Neuronal stem cell (in vitro differentiated cells): ENCODE data around the gene PRSS2.
A peak's percentile ranks its signal among the peaks of the same experiment; 100 is the strongest.

ENCODE experiments used
- DNase-seq: peaks from one replicate; pipeline ENCODE4 v3.0.0-alpha.2; 2013; ENCODE audit warnings: low spot score
- H2AFZ ChIP-seq: one replicate; pipeline ENCODE4 v1.6.1; 2013; ENCODE audit warnings: mild to moderate bottlenecking, low read length, inconsistent platforms
- H2AK5ac ChIP-seq: 2 replicates; pipeline ENCODE4 v1.6.1; 2013; ENCODE audit warnings: low read depth, mild to moderate bottlenecking, inconsistent platforms, low read length, moderate library complexity, mixed read lengths
- H2BK120ac ChIP-seq: 2 replicates; pipeline ENCODE4 v1.6.1; 2013; ENCODE audit warnings: low read depth, mild to moderate bottlenecking, inconsistent platforms, low read length, moderate library complexity, mixed read lengths
- H2BK12ac ChIP-seq: one replicate; pipeline ENCODE4 v1.6.1; 2013; ENCODE audit warnings: low read length, inconsistent platforms
- H2BK15ac ChIP-seq: 2 replicates; pipeline ENCODE4 v1.6.1; 2013; ENCODE audit warnings: mild to moderate bottlenecking, low read length, inconsistent platforms, mixed read lengths
- H2BK5ac ChIP-seq: one replicate; pipeline ENCODE4 v1.6.1; 2013; ENCODE audit warnings: inconsistent platforms, mild to moderate bottlenecking, low read length, moderate library complexity
- H3K14ac ChIP-seq: one replicate; pipeline ENCODE4 v1.6.1; 2013; ENCODE audit warnings: low read length, inconsistent platforms
- H3K18ac ChIP-seq: 2 replicates; pipeline ENCODE4 v1.6.1; 2013; ENCODE audit warnings: low read length, inconsistent platforms
- H3K23ac ChIP-seq: 2 replicates; pipeline ENCODE4 v1.6.1; 2013; ENCODE audit warnings: low read depth, mild to moderate bottlenecking, mixed read lengths, low read length, inconsistent platforms; ENCODE audit not compliant: poor library complexity
- H3K27ac ChIP-seq: replicated peaks from 3 replicates; pipeline ENCODE4 v1.5.1; 2013; ENCODE audit warnings: low read length, inconsistent platforms
- H3K27me3 ChIP-seq, 3 experiments: 2 replicates each; pipeline ENCODE4 v1.6.1; 2013; ENCODE audit warnings: low read length in 3 of 3, mild to moderate bottlenecking in 2 of 3, inconsistent platforms in 1 of 3, low read depth in 1 of 3, mixed read lengths in 1 of 3, moderate library complexity in 1 of 3; ENCODE audit not compliant: control insufficient read depth in 3 of 3, insufficient read depth in 3 of 3
- H3K36me3 ChIP-seq, 2 donors: replicated peaks in 1 of 2; 2 replicates each; pipeline ENCODE4 v1.6.1; 2013; ENCODE audit warnings: low read length in 2 of 2; ENCODE audit not compliant: control insufficient read depth in 2 of 2, insufficient read depth in 2 of 2
- H3K4ac ChIP-seq: 2 replicates; pipeline ENCODE4 v1.6.1; 2013; ENCODE audit warnings: inconsistent platforms, mild to moderate bottlenecking, low read length, moderate library complexity
- H3K4me1 ChIP-seq, 2 donors: 1 replicate in 1 of 2; 2 replicates in 1 of 2; pipeline ENCODE4 v1.6.1; 2013; ENCODE audit warnings: low read length in 2 of 2, low read depth in 1 of 2; ENCODE audit not compliant: control insufficient read depth in 2 of 2, insufficient read depth in 1 of 2
- H3K4me2 ChIP-seq: one replicate; pipeline ENCODE4 v1.6.1; 2013; ENCODE audit warnings: mild to moderate bottlenecking, low read length, inconsistent platforms; ENCODE audit not compliant: insufficient read depth, poor library complexity, severe bottlenecking
- H3K4me3 ChIP-seq, 2 donors: 2 replicates each; pipeline ENCODE4 v1.5.1; 2013; ENCODE audit warnings: low read length in 2 of 2, mild to moderate bottlenecking in 2 of 2, inconsistent platforms in 1 of 2, moderate library complexity in 1 of 2
- H3K79me1 ChIP-seq: one replicate; pipeline ENCODE4 v1.6.1; 2013; ENCODE audit warnings: low read depth, mild to moderate bottlenecking, inconsistent platforms, low read length, moderate library complexity
- H3K9ac ChIP-seq: one replicate; pipeline ENCODE4 v1.6.1; 2013; ENCODE audit warnings: mild to moderate bottlenecking, low read depth, low read length, inconsistent platforms; ENCODE audit not compliant: poor library complexity
- H3K9me3 ChIP-seq, 2 donors: replicated peaks in 1 of 2; 2 replicates each; pipeline versions ENCODE3 to v1.6.1; 2013; ENCODE audit warnings: low read length in 2 of 2, mild to moderate bottlenecking in 2 of 2, inconsistent platforms in 1 of 2, low read depth in 1 of 2, mixed read lengths in 1 of 2, moderate library complexity in 1 of 2; ENCODE audit not compliant: control insufficient read depth in 2 of 2, insufficient read depth in 1 of 2
- H4K8ac ChIP-seq: one replicate; pipeline ENCODE4 v1.6.1; 2013; ENCODE audit warnings: low read depth, mild to moderate bottlenecking, inconsistent platforms, low read length, moderate library complexity
- H4K91ac ChIP-seq: one replicate; pipeline ENCODE4 v1.6.1; 2013; ENCODE audit warnings: low read length, low read depth, mild to moderate bottlenecking, inconsistent platforms; ENCODE audit not compliant: poor library complexity
- WGBS, 2 donors: extraction: QIAGEN DNeasy Blood & Tissue Kit; methylation state at CpG; one replicate each; pipeline ENCODE4 v1.1.7; 2013; ENCODE audit warnings: missing lambda C conversion rate in 2 of 2, mixed read lengths in 1 of 2; ENCODE audit not compliant: insufficient read length in 2 of 2, insufficient replicate concordance in 1 of 2; ENCODE audit errors: extremely low coverage in 2 of 2; 5-methylcytosine and 5-hydroxymethylcytosine counted together

PRSS2 gene

DNA sequence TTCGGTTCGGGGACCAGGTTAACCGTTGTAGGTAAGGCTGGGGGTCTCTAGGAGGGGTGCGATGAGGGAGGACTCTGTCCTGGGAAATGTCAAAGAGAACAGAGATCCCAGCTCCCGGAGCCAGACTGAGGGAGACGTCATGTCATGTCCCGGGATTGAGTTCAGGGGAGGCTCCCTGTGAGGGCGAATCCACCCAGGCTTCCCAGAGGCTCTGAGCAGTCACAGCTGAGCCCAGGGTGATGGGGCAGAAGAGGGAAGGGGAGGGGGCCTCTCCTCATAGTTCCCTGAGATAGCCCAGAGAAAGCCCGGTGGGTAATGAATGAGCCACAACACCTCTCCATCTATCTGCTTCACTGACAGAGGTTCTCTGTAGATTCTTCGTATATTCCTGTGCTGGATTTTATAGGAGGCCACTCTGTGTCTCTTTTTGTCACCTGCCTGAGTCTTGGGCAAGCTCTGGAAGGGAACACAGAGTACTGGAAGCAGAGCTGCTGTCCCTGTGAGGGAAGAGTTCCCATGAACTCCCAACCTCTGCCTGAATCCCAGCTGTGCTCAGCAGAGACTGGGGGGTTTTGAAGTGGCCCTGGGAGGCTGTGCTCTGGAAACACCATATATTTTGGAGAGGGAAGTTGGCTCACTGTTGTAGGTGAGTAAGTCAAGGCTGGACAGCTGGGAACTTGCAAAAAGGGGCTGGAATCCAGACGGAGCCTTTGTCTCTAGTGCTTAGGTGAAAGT is 16.4 kb downstream of the PRSS2 start:
- H3K4me1 ChIP-seq = peaks cover 0 to 1% of the 10 kb centered on the region in 2 donors
- H2BK15ac ChIP-seq = no peak overlapping the region
- no peak overlapping the region for H3K27ac ChIP-seq
- H2AK5ac ChIP-seq = no peak overlapping the region
- no peak overlapping the region for H3K23ac ChIP-seq
- no peak overlapping the region for H3K4ac ChIP-seq
- no peak for DNase-seq
- no peak overlapping the region for H3K4me2 ChIP-seq
- H3K9ac ChIP-seq = no peak overlapping the region
- H3K27me3 ChIP-seq = no peaks in the 10 kb centered on the region
- H2BK12ac ChIP-seq = no peak overlapping the region
- H3K14ac ChIP-seq = no peak overlapping the region
- no peak overlapping the region for H4K8ac ChIP-seq
- peaks cover 0 to 1% of the 10 kb centered on the region in 2 donors for H3K9me3 ChIP-seq
- H2BK120ac ChIP-seq = no peak overlapping the region
- no peaks in the 10 kb centered on the region for H3K79me1 ChIP-seq
- H4K91ac ChIP-seq = no peak overlapping the region
- H3K4me3 ChIP-seq = no peak overlapping the region
- WGBS, 2 donors = no CpG with 5 or more reads among the region's 11 CpGs
- no peak overlapping the region for H3K18ac ChIP-seq
- no peak overlapping the region for H2AFZ ChIP-seq
- peak overlapping the region; percentile 39 for H2BK5ac ChIP-seq
- no peaks in the 10 kb centered on the region for H3K36me3 ChIP-seq

DNA sequence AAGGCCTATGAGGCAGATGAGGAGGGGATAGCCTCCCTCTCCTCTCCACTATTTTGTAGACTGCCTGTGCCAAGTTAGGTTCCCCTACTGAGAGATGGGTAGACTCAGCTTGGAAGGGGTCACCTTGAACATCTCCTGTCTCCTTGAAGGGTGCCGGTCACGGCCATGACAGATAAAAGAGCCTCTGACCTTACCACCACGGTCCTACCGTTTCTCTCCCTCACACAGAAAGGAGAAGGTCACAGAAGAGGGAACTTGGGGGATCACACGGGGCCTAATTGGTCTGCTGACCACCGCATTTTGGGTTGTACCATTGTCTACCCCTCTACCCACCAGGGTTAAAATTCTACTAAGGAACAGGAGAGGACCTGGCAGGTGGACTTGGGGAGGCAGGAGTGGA is 17.0 kb downstream of the PRSS2 start:
- no peak overlapping the region for H3K14ac ChIP-seq
- H3K36me3 ChIP-seq = no peaks in the 10 kb centered on the region
- H2BK120ac ChIP-seq = no peak overlapping the region
- H3K4me3 ChIP-seq = no peak overlapping the region
- H3K9ac ChIP-seq = no peak overlapping the region
- no peak overlapping the region for H2BK12ac ChIP-seq
- H3K4me1 ChIP-seq = peaks cover 0 to 1% of the 10 kb centered on the region in 2 donors
- H3K27ac ChIP-seq = no peak overlapping the region
- no peak overlapping the region for H3K18ac ChIP-seq
- H2BK15ac ChIP-seq = no peak overlapping the region
- H2AK5ac ChIP-seq = no peak overlapping the region
- H3K4ac ChIP-seq = no peak overlapping the region
- no peaks in the 10 kb centered on the region for H3K79me1 ChIP-seq
- no peak overlapping the region for H4K8ac ChIP-seq
- H3K9me3 ChIP-seq = peaks cover 0 to 3% of the 10 kb centered on the region in 2 donors
- H3K23ac ChIP-seq = no peak overlapping the region
- no peaks in the 10 kb centered on the region for H3K27me3 ChIP-seq
- no peak for DNase-seq
- H2BK5ac ChIP-seq = peak overlapping the region; percentile 39
- H3K4me2 ChIP-seq = no peak overlapping the region
- no peak overlapping the region for H4K91ac ChIP-seq
- WGBS, 2 donors = no CpG with 5 or more reads among the region's 6 CpGs
- H2AFZ ChIP-seq = no peak overlapping the region

DNA sequence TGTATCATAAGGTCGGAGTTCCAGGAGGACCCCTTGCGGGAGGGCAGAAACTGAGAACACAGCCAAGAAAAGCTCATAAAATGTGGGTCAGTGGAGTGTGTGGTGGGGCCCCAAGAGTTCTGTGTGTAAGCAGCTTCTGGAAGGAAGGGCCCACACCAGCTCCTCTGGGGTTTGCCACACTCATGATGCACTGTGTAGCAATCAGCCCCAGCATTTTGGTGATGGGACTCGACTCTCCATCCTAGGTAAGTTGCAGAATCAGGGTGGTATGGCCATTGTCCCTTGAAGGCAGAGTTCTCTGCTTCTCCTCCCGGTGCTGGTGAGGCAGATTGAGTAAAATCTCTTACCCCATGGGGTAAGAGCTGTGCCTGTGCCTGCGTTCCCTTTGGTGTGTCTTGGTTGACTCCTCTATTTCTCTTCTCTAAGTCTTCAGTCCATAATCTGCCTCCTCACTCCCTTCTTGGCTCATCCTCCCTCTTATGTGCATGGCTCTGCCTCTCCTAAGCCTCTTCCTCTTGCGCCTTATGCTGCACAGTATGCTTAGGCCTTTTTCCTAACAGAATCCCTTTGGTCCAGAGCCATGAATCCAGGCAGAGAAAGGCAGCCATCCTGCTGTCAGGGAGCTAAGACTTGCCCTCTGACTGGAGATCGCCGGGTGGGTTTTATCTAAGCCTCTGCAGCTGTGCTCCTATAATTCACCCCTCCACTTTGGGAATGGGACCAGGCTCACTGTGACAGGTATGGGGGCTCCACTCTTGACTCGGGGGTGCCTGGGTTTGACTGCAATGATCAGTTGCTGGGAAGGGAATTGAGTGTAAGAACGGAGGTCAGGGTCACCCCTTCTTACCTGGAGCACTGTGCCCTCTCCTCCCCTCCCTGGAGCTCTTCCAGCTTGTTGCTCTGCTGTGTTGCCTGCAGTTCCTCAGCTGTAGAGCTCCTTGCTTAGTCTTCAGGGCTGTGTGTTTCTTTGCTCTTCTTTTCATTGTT is 17.8 kb downstream of the PRSS2 start:
- no CpG with 5 or more reads among the region's 10 CpGs for WGBS, 2 donors
- Histone ChIP-seq H3K4me1 (no peaks in the 10 kb centered on the region), H4K91ac (no peak overlapping the region)

DNA sequence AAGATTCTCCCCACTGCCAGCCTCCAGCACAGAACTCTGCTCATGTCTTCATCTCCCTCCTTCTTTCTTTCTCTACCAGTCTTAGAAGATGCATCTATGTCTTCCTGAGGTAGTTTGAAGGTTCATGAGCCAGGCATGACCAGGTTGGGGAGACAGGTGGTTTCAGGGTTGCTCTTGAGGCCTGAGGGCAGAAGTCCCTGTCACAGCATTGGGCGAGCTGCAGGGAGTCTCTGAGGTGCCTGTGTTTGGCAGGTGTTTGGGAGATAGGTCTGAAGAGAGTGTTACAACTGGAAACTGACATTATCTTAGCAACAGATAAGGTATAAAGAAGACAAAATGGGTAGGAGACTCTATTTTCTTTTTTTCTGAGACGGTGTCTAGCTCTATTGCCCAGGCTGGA is 18.7 kb downstream of the PRSS2 start:
- H2AK5ac ChIP-seq = no peak overlapping the region
- H3K9me3 ChIP-seq = peaks cover 0 to 3% of the 10 kb centered on the region in 2 donors
- no peak overlapping the region for H3K4me3 ChIP-seq
- no peak overlapping the region for H4K91ac ChIP-seq
- H3K4ac ChIP-seq = no peak overlapping the region
- H3K9ac ChIP-seq = no peak overlapping the region
- H2BK12ac ChIP-seq = no peak overlapping the region
- no peak overlapping the region for H3K18ac ChIP-seq
- no peak overlapping the region for H3K14ac ChIP-seq
- H2BK120ac ChIP-seq = no peak overlapping the region
- WGBS, 2 donors = no CpG with 5 or more reads among the region's 2 CpGs
- H3K36me3 ChIP-seq = no peaks in the 10 kb centered on the region
- no peak overlapping the region for H2BK5ac ChIP-seq
- no peaks in the 10 kb centered on the region for H3K4me1 ChIP-seq
- H3K23ac ChIP-seq = no peak overlapping the region
- H2AFZ ChIP-seq = no peak overlapping the region
- H3K4me2 ChIP-seq = no peak overlapping the region
- H2BK15ac ChIP-seq = no peak overlapping the region
- no peak overlapping the region for H3K27ac ChIP-seq
- no peak overlapping the region for H4K8ac ChIP-seq
- no peak for DNase-seq
- H3K27me3 ChIP-seq = peaks cover 0 to 7% (median 0%) of the 10 kb centered on the region in 3 experiments
- H3K79me1 ChIP-seq = no peaks in the 10 kb centered on the region

More for the DNA sequence above, 17.8 kb downstream of the PRSS2 start:
- Histone ChIP-seq H3K27me3 (peaks cover 0 to 3% (median 0%) of the 10 kb centered on the region in 3 experiments), H3K79me1 (no peaks in the 10 kb centered on the region), H3K4ac (no peak overlapping the region), H4K8ac (no peak overlapping the region), H3K23ac (no peak overlapping the region), H2AFZ (no peak overlapping the region), H2BK15ac (no peak overlapping the region), H2BK5ac (no peak overlapping the region), H3K9ac (no peak overlapping the region), H2BK120ac (no peak overlapping the region), H3K9me3 (peaks cover 0 to 3% of the 10 kb centered on the region in 2 donors), H2BK12ac (no peak overlapping the region), H3K27ac (no peak overlapping the region), H3K18ac (peak overlapping the region; percentile 35), H3K4me2 (no peak overlapping the region), H3K14ac (no peak overlapping the region), H3K36me3 (no peaks in the 10 kb centered on the region), H3K4me3 (no peak overlapping the region), H2AK5ac (no peak overlapping the region)
- DNase-seq = no peak
